GM12801 (cell line): ENCODE measurements around the gene SCG5.

Experiments
- TF ChIP-seq, protein P1 (sequence below): IDR thresholded peaks from one replicate; pipeline ENCODE4 v1.5.1; 2011; ENCODE audit warnings: control low read depth; ENCODE audit not compliant: insufficient read length; ENCODE audit errors: extremely low read depth

The SCG5 gene

DNA sequence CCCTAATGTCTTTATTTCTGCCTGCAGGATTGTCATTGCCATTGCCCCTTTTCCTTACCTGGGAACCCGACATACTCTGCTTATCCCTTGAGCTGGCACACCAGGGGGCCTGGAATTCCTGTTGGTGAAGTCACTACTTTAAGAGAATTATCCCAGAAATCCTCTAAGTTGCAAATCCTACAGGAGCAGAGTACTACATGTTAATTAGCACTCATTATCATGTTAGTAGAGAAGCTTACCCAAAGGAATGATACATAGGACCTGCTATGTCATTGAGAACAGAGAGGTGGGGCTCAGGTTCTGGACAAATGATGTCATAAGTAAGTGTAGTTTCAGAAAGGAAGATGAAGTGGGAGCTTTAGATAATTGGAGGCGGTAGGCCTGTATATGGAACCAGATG, 27.4 kb downstream of the SCG5 start:
- TF ChIP-seq, protein P1, sequence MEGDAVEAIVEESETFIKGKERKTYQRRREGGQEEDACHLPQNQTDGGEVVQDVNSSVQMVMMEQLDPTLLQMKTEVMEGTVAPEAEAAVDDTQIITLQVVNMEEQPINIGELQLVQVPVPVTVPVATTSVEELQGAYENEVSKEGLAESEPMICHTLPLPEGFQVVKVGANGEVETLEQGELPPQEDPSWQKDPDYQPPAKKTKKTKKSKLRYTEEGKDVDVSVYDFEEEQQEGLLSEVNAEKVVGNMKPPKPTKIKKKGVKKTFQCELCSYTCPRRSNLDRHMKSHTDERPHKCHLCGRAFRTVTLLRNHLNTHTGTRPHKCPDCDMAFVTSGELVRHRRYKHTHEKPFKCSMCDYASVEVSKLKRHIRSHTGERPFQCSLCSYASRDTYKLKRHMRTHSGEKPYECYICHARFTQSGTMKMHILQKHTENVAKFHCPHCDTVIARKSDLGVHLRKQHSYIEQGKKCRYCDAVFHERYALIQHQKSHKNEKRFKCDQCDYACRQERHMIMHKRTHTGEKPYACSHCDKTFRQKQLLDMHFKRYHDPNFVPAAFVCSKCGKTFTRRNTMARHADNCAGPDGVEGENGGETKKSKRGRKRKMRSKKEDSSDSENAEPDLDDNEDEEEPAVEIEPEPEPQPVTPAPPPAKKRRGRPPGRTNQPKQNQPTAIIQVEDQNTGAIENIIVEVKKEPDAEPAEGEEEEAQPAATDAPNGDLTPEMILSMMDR = no peak

DNA sequence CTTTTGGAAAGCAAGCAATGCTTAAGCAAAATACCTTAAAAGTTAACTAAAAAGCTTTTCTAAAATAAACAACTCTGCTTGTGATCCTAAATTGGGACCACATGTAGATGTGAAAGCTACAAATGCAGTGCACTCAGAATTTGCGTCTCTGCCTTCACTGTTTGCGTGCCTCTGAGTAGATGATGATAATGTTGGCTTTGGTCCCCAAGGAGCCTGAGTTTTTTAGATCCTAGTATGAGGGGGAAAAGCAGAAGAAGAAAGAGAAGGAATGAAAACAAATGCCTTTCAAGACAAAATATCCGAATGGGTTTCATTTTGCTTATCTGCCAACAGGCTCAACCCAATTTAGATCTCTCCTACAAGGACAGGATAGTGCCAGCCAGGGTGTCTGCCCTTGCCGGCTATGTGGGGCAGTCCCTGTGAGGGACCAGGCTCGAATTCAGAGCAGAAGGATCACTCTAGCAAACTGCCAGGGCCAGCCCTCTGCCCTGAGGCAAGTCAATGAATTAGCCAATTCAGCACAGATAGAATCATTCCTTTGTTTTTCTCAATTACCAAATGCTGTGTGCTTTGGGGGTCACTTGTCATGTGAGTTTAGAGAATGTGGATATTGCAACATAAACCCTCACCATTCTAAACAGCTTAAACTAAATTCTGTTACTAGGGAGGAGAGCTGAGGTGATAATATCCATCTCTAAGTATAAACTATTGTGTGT, 28.5 kb downstream of the SCG5 start:
- TF ChIP-seq, protein P1 = no peak

DNA sequence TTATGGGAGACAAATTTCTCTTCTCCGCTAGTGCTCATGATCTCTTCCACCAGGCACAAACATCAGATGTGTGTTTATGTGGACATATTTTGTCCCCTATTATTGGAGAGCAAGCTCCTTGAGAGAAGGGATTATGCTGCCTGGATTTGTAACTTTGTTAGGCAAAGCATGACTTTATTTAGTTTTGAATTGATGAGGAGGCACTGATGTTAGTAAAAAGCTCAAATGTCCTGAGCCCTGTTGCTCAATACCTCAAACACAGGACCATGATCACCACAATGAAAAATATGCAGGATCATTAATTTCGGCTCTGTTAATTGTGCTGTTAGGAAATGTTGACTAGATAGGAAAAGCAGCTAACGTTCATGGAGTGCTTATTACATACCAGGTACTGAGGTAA, 29.1 kb downstream of the SCG5 start:
- TF ChIP-seq, protein P1 = no peak

DNA sequence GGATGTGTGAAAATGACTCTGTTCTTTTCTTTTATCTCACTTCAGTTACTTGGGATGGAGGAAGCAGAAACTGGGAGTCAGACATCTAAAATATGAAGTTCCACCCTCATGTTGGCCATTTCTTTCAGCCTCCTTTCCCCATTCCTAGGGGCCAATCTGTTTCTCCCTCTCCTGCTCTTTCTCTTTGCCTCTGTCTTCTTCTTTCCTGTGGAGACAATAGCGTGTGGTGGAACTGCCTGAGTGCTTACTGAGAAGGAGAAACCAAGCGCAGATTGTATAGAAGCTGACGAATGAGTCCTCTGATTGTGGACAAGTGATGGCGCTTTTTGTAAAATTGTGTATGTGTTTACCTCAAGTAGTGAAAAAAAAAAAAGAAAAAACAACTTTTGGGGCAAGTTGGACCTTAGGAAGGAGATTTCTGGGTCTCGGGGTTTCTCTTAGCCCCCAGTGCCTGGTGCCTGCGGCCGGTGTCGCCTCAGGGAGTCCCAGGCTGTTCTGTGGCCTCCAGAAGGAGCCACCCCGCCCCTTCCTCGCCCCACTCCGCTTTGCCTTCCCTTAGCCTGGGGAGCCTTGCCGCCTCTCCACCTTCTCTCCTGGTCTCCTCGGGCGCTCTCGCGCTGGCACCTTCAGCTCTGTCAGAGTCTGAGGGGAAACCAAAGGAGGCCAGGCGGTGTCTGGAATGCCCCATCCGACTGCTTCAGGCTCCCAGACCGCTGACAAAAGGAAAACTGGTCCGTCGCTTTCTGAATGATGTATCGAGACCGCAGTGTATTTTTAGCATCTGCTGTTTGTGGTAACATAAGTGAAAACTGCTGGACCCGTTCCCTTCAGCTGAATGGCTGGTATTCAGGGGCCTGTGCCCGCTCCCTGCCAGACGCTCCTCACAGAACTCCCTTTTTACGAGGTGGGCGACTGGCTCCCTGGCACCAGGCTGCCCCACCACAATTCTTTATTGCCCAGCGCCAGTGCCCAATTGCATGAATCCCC, 30.1 kb downstream of the SCG5 start:
- TF ChIP-seq, protein P1 = no peak

DNA sequence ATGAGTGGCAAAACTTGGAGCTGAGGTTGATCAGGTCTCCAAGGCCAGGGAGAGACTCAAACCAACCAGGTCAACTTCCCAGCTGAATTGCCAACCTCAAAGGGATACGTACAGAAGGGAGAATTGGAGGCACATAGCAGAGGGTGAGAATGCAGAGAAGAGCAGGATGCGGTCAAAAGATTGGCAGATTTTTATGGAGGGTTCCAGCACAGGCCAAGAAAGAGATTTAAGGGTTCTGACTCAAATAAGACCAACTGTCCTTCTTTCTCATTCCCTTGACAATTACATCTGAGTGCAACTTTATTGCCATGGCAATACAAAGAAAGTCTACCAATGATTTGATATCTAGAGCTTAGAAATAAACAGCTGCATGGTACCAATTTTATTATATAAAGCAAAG, 33.2 kb downstream of the SCG5 start:
- TF ChIP-seq, protein P1 = no peak

DNA sequence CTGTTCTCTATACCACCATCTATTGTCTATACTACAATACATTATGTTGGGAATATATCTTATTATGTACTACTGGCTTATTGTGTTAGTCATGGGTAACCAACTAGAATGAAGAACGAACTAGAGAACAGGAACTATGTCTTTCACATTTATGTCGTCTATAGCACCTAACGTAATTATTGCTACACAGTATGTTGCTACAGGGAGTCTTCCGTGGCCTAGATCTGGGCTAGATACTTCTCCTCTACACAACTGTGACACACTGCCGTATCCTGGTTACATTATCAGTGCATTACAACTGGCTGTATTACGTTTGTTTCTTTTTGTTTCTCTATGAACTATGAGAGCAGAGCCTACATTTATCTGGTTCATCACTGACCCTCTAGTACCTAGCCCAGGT, 34.0 kb downstream of the SCG5 start:
- TF ChIP-seq, protein P1 = no peak

DNA sequence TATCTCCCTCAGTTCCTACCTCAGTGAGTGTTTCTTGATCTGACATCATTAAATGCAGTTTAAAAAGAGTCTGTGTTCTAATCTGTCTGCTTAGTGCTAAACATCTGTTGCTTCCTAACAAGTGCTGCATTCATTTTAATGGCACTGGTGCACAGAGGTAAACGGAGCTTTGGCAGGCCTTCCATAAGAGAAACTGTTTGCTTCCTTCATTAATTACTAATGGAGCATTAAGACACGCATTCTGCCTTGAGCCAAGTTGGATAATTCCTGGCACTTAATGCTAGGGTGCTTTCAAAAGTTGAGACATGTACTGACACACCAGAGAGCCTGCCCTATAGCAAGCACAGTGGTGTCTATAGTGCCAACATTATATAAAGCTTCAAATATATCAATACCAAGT, 34.7 kb downstream of the SCG5 start:
- TF ChIP-seq, protein P1 = no peak
